WI38 (cell line): ENCODE data around the gene KCNN2.

Source experiments
- H3K4me3 ChIP-seq: 2 replicates; pipeline ENCODE4 v1.5.1; 2011; ENCODE audit warnings: low read depth, mild to moderate bottlenecking, control low read depth, low read length
- TF ChIP-seq, protein P1 (sequence below): IDR thresholded peaks from 2 replicates; pipeline ENCODE4 v1.5.1; 2012; ENCODE audit warnings: low read depth, mild to moderate bottlenecking, control low read depth, low read length

Gene KCNN2

DNA sequence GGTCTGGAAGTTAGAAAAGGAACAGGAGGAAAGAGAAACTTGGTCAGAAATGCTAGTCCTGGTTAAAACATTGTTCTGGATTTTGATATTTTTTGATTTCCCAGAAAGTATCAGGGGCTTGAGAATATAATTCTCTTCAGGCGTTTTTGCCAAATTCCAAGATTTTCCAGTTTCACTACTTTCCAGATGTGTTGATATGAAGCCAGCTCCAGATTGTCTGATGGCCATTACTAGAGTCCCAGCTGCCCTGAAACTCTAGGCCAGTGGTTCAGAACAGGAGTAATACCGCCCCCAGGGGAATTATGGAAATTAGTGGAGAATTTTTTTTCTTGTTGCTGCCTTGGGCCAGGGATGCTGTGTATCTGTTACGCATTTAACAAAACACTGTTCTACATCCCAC is 88.6 kb downstream of the KCNN2 start:
- no peak overlapping the region for H3K4me3 ChIP-seq

DNA sequence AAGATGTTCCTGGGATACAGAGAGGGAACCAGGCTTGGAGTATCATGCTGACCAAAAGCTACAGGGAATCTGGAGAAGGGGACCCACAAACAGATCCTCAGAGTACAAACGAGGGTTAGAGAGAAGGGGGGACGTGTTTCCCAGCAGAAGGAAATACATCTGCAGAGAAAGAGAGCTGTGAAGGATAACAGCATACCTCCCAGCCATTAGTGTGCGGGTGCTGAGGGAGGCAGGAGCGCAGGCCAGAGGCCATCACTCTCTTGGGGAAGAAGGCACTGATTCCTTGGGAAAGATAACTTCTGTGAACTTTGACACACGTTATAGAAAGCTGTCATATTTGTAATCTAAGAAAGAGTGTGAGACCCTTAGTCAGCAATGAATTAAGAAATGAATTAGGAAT is 96.9 kb downstream of the KCNN2 start:
- H3K4me3 ChIP-seq: no peak overlapping the region
- TF ChIP-seq, protein P1, sequence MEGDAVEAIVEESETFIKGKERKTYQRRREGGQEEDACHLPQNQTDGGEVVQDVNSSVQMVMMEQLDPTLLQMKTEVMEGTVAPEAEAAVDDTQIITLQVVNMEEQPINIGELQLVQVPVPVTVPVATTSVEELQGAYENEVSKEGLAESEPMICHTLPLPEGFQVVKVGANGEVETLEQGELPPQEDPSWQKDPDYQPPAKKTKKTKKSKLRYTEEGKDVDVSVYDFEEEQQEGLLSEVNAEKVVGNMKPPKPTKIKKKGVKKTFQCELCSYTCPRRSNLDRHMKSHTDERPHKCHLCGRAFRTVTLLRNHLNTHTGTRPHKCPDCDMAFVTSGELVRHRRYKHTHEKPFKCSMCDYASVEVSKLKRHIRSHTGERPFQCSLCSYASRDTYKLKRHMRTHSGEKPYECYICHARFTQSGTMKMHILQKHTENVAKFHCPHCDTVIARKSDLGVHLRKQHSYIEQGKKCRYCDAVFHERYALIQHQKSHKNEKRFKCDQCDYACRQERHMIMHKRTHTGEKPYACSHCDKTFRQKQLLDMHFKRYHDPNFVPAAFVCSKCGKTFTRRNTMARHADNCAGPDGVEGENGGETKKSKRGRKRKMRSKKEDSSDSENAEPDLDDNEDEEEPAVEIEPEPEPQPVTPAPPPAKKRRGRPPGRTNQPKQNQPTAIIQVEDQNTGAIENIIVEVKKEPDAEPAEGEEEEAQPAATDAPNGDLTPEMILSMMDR: no peak

More for the DNA sequence above, 88.6 kb downstream of the KCNN2 start:
- TF ChIP-seq, protein P1: no peak

DNA sequence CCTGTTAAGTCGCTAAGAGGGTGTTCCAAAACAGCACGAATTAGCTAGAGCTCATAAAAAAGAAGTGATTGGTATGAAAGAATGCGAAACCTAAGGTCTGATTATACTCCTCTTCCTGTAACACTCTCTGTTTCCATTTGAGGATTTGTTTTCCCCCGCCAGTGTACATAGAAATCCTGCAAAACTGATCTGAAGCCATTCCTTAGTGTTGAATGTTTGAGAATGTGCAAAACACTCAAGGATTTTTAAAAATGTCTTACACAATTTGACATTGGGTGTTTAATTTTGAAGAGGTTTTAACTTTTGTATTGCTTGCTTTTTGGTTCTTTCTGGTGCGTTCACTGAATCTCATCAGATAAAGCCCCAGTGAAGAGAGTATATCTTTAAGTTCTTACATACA is 105.3 kb downstream of the KCNN2 start:
- TF ChIP-seq, protein P1: no peak
- H3K4me3 ChIP-seq: no peak overlapping the region

DNA sequence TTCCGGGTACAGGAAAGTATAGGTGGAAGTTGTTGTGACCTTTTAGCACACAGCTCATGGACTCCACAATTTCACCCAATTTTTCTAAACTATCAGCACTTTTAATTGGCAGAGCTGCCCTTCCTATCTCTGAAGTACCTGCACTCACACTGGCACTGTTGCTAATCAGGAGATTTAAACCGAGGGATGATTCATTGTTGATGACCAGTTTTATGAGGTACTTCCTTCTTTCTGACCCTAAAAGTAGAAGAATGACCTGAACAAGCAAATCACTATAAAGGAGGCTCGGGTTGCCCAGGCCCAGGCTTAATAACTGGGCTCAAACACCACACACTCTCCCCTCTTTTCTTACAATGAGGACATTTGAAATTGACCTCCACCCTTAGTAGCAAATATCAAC is 105.9 kb downstream of the KCNN2 start:
- TF ChIP-seq, protein P1: no peak
- no peak overlapping the region for H3K4me3 ChIP-seq

DNA sequence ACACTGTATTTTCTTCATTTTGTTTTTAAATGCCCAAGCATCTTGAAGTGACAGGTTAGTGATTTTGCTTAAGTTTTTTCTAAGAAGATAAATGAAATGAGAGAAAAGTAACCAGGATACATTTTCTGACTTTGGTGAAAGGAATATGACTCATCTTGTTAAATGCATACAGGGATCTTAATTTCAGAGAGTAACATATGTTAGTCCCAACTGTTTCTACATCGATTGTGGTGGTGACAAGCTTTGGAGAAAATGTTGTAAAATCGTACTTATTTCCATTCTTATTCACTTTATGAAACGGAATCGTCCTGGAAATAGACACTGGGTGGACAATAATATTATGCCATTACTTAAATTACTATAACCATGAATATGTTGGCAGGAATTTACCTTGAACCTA is 107.5 kb downstream of the KCNN2 start:
- TF ChIP-seq, protein P1: no peak
- H3K4me3 ChIP-seq: no peak overlapping the region

DNA sequence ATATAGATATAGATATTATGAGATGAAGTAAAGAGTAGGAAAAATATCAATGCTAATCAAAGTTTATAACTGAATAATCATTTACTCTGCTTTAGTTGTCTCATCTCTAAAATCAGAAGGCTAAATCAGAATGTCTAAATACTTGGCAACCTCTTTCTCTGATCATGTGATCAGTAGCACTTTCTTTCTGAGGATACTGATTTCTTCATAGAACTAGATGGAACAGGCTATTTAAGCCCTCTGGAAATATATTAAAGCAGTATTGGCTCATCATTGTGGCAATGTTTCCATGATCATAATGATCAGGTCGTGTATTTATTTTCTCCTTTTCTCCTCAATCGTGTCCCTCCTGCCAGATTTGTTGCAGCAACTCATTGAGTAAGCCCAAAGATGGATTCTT is 109.7 kb downstream of the KCNN2 start:
- TF ChIP-seq, protein P1: no peak
- H3K4me3 ChIP-seq: no peak overlapping the region

DNA sequence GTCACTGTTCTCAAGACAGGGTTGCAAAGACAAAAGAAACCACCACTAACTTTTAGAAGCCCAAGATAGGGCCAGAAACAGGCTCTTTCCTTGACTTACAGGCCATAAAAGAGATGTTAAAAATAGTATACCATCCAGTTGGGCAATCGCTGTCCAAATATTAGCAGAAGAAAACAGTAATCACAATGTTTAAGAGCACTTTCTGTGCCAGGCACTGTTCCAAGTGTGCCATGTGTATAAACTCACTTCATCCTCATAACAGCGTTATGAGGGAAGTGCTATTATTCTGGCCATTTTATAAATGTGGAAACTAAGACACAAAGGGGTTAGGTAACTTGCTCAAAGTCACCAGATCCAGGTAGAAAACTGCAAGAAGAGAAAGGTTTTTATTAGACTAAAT is 111.7 kb downstream of the KCNN2 start:
- TF ChIP-seq, protein P1: no peak
- H3K4me3 ChIP-seq: no peak overlapping the region
